Breast epithelium (tissue), 4 donors: Measurements from ENCODE around the gene GIPC2. TPM values are rescaled to one million over a fixed set of nuclear protein-coding genes. Genes with fewer than 3 reads are reported as not detected.
A peak's percentile ranks its signal among the peaks of the same experiment; 100 is the strongest.

ENCODE experiments used
- DNase-seq, 2 donors: peaks; one replicate each; pipeline ENCODE4 v3.0.0-alpha.2; 2019; ENCODE audit warnings: low spot score in 2 of 2
- H3K27ac ChIP-seq, 2 donors: fragments of 200-600 bp; sonication (generic) in 1 of 2; one replicate each; pipeline ENCODE4 v1.5.1; 2016 to 2019; ENCODE audit warnings: mild to moderate bottlenecking in 1 of 2
- H3K27me3 ChIP-seq, 2 donors: fragments of 200-600 bp; sonication (generic) in 1 of 2; one replicate each; pipeline versions ENCODE4 v1.5.1 to v1.6.0; 2017 to 2019; ENCODE audit warnings: control low read depth in 1 of 2, mild to moderate bottlenecking in 1 of 2
- H3K36me3 ChIP-seq: fragments of 200-600 bp; one replicate; pipeline ENCODE4 v1.5.1; 2019
- H3K4me1 ChIP-seq, 2 donors: fragments of 200-600 bp; sonication (generic); one replicate each; pipeline ENCODE4 v1.5.1; 2016 to 2019; ENCODE audit warnings: control low read depth in 1 of 2
- H3K4me3 ChIP-seq, 3 donors: fragments of 200-600 bp; sonication (generic); 1 replicate in 2 of 3; 2 replicates in 1 of 3; pipeline ENCODE4 v1.5.1; 2016 to 2019; ENCODE audit warnings: mild to moderate bottlenecking in 3 of 3, moderate library complexity in 2 of 3
- H3K9me3 ChIP-seq, 2 donors: fragments of 200-600 bp; sonication (generic) in 1 of 2; one replicate each; pipeline ENCODE4 v1.5.1; 2016 to 2019; ENCODE audit warnings: control low read depth in 1 of 2
- POLR2A ChIP-seq: fragments of 450-650 bp; IDR thresholded peaks from one replicate; pipeline ENCODE4 v1.6.1; 2016; ENCODE audit warnings: antibody characterized with exemption, mild to moderate bottlenecking, moderate library complexity
- POLR2AphosphoS5 ChIP-seq, 3 donors: sonication (generic); formaldehyde crosslinking; IDR thresholded peaks; one replicate each; pipeline ENCODE4 v1.6.1; 2017; ENCODE audit warnings: antibody characterized with exemption in 3 of 3
- intact Hi-C: fragments of 100-400 bp; cut with DNase I; formaldehyde crosslinking; loops from one replicate; pipeline ENCODE4 v1.15.1; 2023; ENCODE audit warnings: low total_unique reads
- total RNA-seq, 3 donors: library from RNA; depleted of rRNA; stranded (reverse); fragments of >200 nt; gene quantifications; one replicate each; pipeline ENCODE4 v1.1.0, GENCODE V29; 2016
- TF ChIP-seq, protein P1 (sequence below), 3 donors: fragments of 450-650 bp; IDR thresholded peaks; one replicate each; pipeline ENCODE4 v1.5.1; 2016 to 2017; ENCODE audit warnings: antibody characterized with exemption in 3 of 3, mild to moderate bottlenecking in 3 of 3, moderate library complexity in 3 of 3

Gene GIPC2
- total RNA-seq, 3 donors from 2014 or later, result 2.6 to 3.6 (median 2.6) TPM

DNA sequence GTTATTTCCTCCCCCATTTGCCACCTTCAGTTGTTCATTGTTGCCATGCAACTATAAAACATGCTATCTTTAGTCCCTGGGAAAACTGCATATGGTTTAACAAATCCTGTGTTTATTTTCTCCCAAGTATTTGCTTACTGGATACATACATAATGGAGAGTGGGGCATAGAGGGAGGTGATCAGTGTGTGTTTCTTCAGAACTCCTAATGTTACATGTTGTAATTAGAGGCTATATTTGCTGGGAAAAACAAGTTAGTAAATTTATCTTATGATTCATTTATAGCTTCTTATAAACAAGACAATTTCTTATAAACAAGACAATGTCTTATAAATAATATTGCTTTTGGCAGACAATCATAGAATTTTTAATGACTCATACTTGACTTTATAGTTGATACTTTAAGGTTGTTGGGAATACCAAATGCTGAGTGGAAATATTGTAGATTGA, 7.3 kb upstream of the GIPC2 start:
- no peaks in the 10 kb centered on the region for H3K27me3 ChIP-seq
- no peak overlapping the region for H3K4me3 ChIP-seq
- H3K27ac ChIP-seq, result no peak overlapping the region
- H3K4me1 ChIP-seq, result no peaks in the 10 kb centered on the region
- no peak for DNase-seq
- TF ChIP-seq POLR2AphosphoS5 (IDR thresholded peaks at IDR 0.05) (no peak), POLR2A (no peak)
- TF ChIP-seq, protein P1, sequence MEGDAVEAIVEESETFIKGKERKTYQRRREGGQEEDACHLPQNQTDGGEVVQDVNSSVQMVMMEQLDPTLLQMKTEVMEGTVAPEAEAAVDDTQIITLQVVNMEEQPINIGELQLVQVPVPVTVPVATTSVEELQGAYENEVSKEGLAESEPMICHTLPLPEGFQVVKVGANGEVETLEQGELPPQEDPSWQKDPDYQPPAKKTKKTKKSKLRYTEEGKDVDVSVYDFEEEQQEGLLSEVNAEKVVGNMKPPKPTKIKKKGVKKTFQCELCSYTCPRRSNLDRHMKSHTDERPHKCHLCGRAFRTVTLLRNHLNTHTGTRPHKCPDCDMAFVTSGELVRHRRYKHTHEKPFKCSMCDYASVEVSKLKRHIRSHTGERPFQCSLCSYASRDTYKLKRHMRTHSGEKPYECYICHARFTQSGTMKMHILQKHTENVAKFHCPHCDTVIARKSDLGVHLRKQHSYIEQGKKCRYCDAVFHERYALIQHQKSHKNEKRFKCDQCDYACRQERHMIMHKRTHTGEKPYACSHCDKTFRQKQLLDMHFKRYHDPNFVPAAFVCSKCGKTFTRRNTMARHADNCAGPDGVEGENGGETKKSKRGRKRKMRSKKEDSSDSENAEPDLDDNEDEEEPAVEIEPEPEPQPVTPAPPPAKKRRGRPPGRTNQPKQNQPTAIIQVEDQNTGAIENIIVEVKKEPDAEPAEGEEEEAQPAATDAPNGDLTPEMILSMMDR (IDR thresholded peaks at IDR 0.05), result no peak
- no peaks in the 10 kb centered on the region for H3K36me3 ChIP-seq
- intact Hi-C loops, result no loop called here
- H3K9me3 ChIP-seq, result no peaks in the 10 kb centered on the region

- H3K9me3 ChIP-seq, result no peaks in the 10 kb centered on the region
- no peaks in the 10 kb centered on the region for H3K27me3 ChIP-seq
- TF ChIP-seq POLR2A, result no peak
- no peak for TF ChIP-seq POLR2AphosphoS5 (IDR thresholded peaks at IDR 0.05)
- TF ChIP-seq, protein P1 (IDR thresholded peaks at IDR 0.05), result no peak
- intact Hi-C loops, result no loop called here
- no peak overlapping the region for H3K27ac ChIP-seq
- H3K4me3 ChIP-seq, result no peak overlapping the region
- no peaks in the 10 kb centered on the region for H3K36me3 ChIP-seq
- DNase-seq, result no peak
- no peaks in the 10 kb centered on the region for H3K4me1 ChIP-seq
These were observed 5.2 kb upstream of the GIPC2 start for GRCh38 chr1:78040484-78041089.

GRCh38 chr1:78043436-78043835, 2.3 kb upstream of the GIPC2 start:
- intact Hi-C loops, result no loop called here
- no peak overlapping the region for H3K4me3 ChIP-seq
- no peak for DNase-seq
- no peaks in the 10 kb centered on the region for H3K36me3 ChIP-seq
- no peaks in the 10 kb centered on the region for H3K4me1 ChIP-seq
- peaks cover 0 to 8% of the 10 kb centered on the region in 2 donors for H3K27me3 ChIP-seq
- TF ChIP-seq, protein P1 (IDR thresholded peaks at IDR 0.05), result no peak
- TF ChIP-seq POLR2AphosphoS5 (IDR thresholded peaks at IDR 0.05) (no peak), POLR2A (no peak)
- H3K9me3 ChIP-seq, result no peaks in the 10 kb centered on the region
- H3K27ac ChIP-seq, result no peak overlapping the region

GRCh38 chr1:78044796-78045562, 787 bp upstream of the GIPC2 start:
- Histone ChIP-seq H3K4me1 (no peaks in the 10 kb centered on the region), H3K36me3 (no peaks in the 10 kb centered on the region), H3K4me3 (peak overlapping the region; percentile 59 to 75 (median 65)), H3K9me3 (no peaks in the 10 kb centered on the region), H3K27me3 (peaks cover 0 to 8% of the 10 kb centered on the region in 2 donors), H3K27ac (peak overlapping the region; percentile 60 to 71)
- TF ChIP-seq, protein P1 (IDR thresholded peaks at IDR 0.05), result no peak
- TF ChIP-seq POLR2A (no peak), POLR2AphosphoS5 (IDR thresholded peaks at IDR 0.05) (no peak)
- no peak for DNase-seq
- intact Hi-C loops, result no loop called here

GRCh38 chr1:78045563-78045925, 222 bp upstream of the GIPC2 start:
- H3K36me3 ChIP-seq, result no peaks in the 10 kb centered on the region
- no peak for DNase-seq
- intact Hi-C loops, result no loop called here
- H3K9me3 ChIP-seq, result no peaks in the 10 kb centered on the region
- peak overlapping the region; percentile 59 to 75 (median 65) for H3K4me3 ChIP-seq
- peaks cover 0 to 8% of the 10 kb centered on the region in 2 donors for H3K27me3 ChIP-seq
- TF ChIP-seq POLR2AphosphoS5 (IDR thresholded peaks at IDR 0.05) (no peak), POLR2A (no peak)
- TF ChIP-seq, protein P1 (IDR thresholded peaks at IDR 0.05), result no peak
- peak overlapping the region; percentile 60 to 71 for H3K27ac ChIP-seq
- no peaks in the 10 kb centered on the region for H3K4me1 ChIP-seq
